ENCODE data around the gene TRIM52.
"Not testable (repeated sequence)": the region's sequence is repeated elsewhere in the genome, so short reads cannot be mapped to it uniquely, and the experiment has no call there.

- not testable (repeated sequence) for TF ChIP-seq SMAD3 (CRISPR knock-in tag; IDR thresholded peaks at IDR 0.05; ENCODE audit: borderline replicate concordance); CTCF (IDR thresholded peaks at IDR 0.05); MAX (CRISPR knock-in tag; IDR thresholded peaks at IDR 0.05); ERG (CRISPR knock-in tag; IDR thresholded peaks at IDR 0.05); ESRRA (CRISPR knock-in tag; IDR thresholded peaks at IDR 0.05; ENCODE audit: borderline replicate concordance); STAT6 (CRISPR knock-in tag; conservative IDR thresholded peaks at IDR 0.05; ENCODE audit: low read depth); ZBTB43 (CRISPR knock-in tag; IDR thresholded peaks at IDR 0.05); CREM (CRISPR knock-in tag; IDR thresholded peaks at IDR 0.05)
These were observed 6.5 kb upstream of the TRIM52 start for GRCh38 chr5:181267291-181267904.
